Gastrocnemius medialis (tissue), 4 donors: Measurements from ENCODE around the gene GPRC5B.
A peak's percentile ranks its signal among the peaks of the same experiment; 100 is the strongest.

Source experiments
- CTCF ChIP-seq, 5 experiments: fragments of 450-650 bp in 3 of 5; fragments of 200-600 bp in 2 of 5; sonication (generic) in 2 of 5; IDR thresholded peaks in 4 of 5; conservative IDR thresholded peaks in 1 of 5; 1 replicate in 4 of 5; 2 replicates in 1 of 5; pipeline ENCODE4 v1.5.1; 2016 to 2019; ENCODE audit warnings: antibody characterized with exemption in 5 of 5, mild to moderate bottlenecking in 3 of 5, moderate library complexity in 3 of 5
- POLR2A ChIP-seq, 2 donors: fragments of 450-650 bp; IDR thresholded peaks; one replicate each; pipeline ENCODE4 v1.6.1; 2017; ENCODE audit warnings: antibody characterized with exemption in 2 of 2, mild to moderate bottlenecking in 2 of 2, moderate library complexity in 2 of 2

GRCh38 chr16:19899605-19899955, 14.9 kb upstream of the GPRC5B start:
- TF ChIP-seq CTCF (IDR thresholded peaks at IDR 0.05 in 4 of 5, conservative IDR thresholded peaks at IDR 0.05 in 1 of 5) (peak in 1 of 5 experiments; percentile 15), POLR2A (IDR thresholded peaks at IDR 0.05) (no peak)
